ENCODE results near the gene TJAP1.

- no peak for TF ChIP-seq EZH2 (IDR thresholded peaks at IDR 0.05)
- TF ChIP-seq POLR2AphosphoS5 (IDR thresholded peaks at IDR 0.05; ENCODE audit: borderline replicate concordance, low read depth, low read length) = no peak
These were observed 20.3 kb downstream of the TJAP1 start for GRCh38 chr6:43497689-43498088.
